Stimulated activated memory B cell treated with anti-CD40 and anti-IgM and Interleukin-4, amounts not matched to agents 10 μg/mL and 1 μg/mL and 100 μg/mL, for 72 hours (primary cell): ENCODE measurements around the gene MYO10.

ENCODE experiments used
- ATAC-seq: fragments of 150-1000 bp; cut with Tn5 transposase; 2 replicates; pipeline ENCODE4 v1.10.0; 2021
- H3K27ac Mint-ChIP-seq: one replicate; pipeline ENCODE4 v1.8.0; 2022; ENCODE audit warnings: mild to moderate bottlenecking, mixed read lengths
- H3K27me3 Mint-ChIP-seq: one replicate; pipeline ENCODE4 v1.8.0; 2022; ENCODE audit warnings: mixed read lengths
- H3K36me3 Mint-ChIP-seq: one replicate; pipeline ENCODE4 v1.8.0; 2022; ENCODE audit warnings: mixed read lengths
- H3K4me1 Mint-ChIP-seq: one replicate; pipeline ENCODE4 v1.8.0; 2022; ENCODE audit warnings: mixed read lengths
- H3K4me3 Mint-ChIP-seq: one replicate; pipeline ENCODE4 v1.8.0; 2022; ENCODE audit warnings: mild to moderate bottlenecking, moderate library complexity, mixed read lengths
- H3K9me3 Mint-ChIP-seq: one replicate; pipeline ENCODE4 v1.8.0; 2022; ENCODE audit warnings: mixed read lengths

MYO10 gene

DNA sequence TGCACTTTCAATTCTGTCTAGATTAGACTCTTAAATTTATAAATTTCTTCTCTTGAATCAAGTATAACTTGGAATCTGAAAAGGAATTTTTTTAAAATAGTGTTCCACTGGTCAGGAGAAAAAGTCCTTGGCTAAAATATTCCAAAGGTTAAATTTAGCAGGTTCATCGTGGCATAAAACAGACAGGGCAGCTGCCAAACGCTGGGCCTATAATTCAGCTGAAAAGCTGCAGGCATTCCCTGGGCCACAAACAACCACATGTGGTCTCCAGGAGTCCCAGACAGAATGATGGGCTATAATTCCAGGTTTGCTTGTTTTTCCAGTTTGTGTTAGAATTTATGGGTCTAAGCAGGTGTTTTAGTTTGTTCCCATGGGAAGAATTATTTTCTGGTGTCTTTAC, 248.2 kb downstream of the MYO10 start:
- H3K36me3 Mint-ChIP-seq: no peaks in the 10 kb centered on the region
- no peak overlapping the region for H3K27ac Mint-ChIP-seq
- no peak for ATAC-seq
- no peaks in the 10 kb centered on the region for H3K27me3 Mint-ChIP-seq
- H3K4me1 Mint-ChIP-seq: no peaks in the 10 kb centered on the region
- H3K9me3 Mint-ChIP-seq: no peaks in the 10 kb centered on the region
- H3K4me3 Mint-ChIP-seq: no peak overlapping the region

DNA sequence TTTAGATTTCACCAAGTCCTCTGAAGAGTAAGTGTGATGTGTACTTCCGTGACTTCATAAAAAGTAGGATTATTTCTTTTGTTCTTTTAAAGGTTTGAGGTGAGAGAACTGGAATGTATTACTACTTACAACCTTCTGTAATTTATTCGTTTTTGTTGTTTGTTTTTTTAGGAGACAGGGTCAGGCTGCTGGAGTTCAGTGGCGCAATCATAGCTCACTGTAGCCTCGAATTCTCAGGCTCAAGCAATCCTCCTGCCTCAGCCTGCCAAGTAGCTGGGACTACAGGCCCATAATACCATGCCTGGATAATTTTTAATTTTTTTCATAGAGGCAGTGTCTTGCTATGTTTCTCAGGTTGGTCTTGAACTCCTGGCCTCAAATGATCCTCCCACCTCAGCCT, 251.0 kb downstream of the MYO10 start:
- no peak for ATAC-seq
- no peaks in the 10 kb centered on the region for H3K9me3 Mint-ChIP-seq
- no peaks in the 10 kb centered on the region for H3K27me3 Mint-ChIP-seq
- H3K36me3 Mint-ChIP-seq: no peaks in the 10 kb centered on the region
- no peak overlapping the region for H3K4me3 Mint-ChIP-seq
- H3K4me1 Mint-ChIP-seq: no peaks in the 10 kb centered on the region
- no peak overlapping the region for H3K27ac Mint-ChIP-seq

DNA sequence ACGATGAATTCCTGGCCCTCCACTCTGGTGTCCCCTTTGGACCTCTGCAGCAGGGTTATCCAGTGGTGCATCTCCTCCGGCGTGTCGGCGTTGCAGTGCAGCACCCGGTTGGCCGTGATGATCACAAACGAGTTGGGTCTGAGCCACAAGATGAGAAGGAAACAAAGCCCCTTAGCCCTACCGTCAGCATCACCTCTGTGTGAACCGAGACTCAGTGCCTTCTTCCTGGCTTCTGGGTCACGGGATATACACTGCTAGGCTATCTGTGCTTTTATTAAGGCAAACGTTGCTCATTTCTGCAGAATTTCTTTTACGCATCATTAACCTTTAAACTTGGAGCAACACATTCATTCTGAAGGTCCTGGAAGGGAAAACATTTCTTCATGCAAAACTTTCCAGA, 254.2 kb downstream of the MYO10 start:
- Mint-ChIP-seq H3K27me3 (no peaks in the 10 kb centered on the region), H3K27ac (no peak overlapping the region), H3K9me3 (no peaks in the 10 kb centered on the region), H3K36me3 (no peaks in the 10 kb centered on the region), H3K4me3 (no peak overlapping the region), H3K4me1 (no peaks in the 10 kb centered on the region)
- no peak for ATAC-seq

DNA sequence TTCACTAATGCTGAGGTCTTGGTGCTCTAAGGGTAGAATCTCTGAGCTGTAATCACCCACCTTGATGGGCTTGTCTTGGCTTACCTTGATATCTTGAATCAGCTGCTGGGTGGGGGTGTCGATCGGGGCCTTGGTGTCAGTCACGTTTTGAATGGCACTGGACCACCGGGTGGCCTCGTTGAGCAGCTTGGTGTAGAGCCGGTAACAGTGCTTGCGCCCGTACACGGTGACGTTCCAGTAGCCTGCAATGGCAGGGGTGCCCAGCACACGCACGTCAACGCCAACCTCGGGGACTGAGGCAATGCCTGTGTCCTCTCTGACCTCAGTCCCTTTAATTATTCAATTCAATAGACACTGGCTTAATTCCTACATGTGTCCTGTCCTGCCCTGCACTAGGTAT, 256.2 kb downstream of the MYO10 start:
- Mint-ChIP-seq H3K27ac (no peak overlapping the region), H3K4me3 (no peak overlapping the region), H3K27me3 (no peaks in the 10 kb centered on the region), H3K9me3 (peaks cover 2% of the 10 kb centered on the region), H3K36me3 (no peaks in the 10 kb centered on the region), H3K4me1 (no peaks in the 10 kb centered on the region)
- no peak for ATAC-seq

DNA sequence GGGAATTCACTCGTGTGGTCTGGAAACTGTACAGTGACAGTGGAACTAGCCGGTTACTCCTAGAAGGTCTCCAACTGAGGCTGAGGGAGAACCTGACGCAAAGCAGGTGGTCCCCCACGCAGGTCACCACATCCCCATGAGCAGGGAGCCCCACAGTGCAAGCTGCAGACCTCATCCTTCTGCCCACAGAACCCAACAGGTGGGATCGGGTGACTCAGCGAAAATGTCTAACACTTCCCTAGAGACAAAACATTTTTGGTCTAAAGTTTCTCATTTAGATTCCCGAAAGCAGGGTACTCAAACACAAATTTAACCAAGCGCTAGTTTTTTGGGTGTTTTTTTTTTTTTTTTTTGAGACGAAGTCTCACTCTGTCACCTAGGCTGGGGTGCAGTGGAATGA, 256.9 kb downstream of the MYO10 start:
- no peaks in the 10 kb centered on the region for H3K36me3 Mint-ChIP-seq
- no peak overlapping the region for H3K27ac Mint-ChIP-seq
- ATAC-seq: no peak
- peaks cover 2% of the 10 kb centered on the region for H3K9me3 Mint-ChIP-seq
- no peak overlapping the region for H3K4me3 Mint-ChIP-seq
- no peaks in the 10 kb centered on the region for H3K27me3 Mint-ChIP-seq
- H3K4me1 Mint-ChIP-seq: no peaks in the 10 kb centered on the region

DNA sequence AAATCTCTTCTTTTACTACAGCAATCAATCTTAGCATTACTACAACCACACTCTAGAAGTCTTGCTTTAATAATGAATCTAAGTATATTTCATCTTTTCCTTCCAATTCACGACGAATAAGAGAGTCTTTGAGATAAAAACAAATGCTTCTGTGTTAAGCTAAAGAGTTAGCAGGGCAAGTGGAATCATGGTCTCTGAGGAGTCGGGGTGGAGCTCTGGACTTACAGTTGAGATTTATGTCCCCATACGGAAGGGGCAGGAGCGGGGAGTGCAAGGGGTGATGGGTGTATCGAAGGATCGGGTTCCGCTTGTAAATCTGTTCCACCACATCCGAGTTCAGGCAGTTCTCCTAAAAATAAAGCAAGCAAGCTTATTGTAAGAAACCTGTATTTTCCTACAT, 260.3 kb downstream of the MYO10 start:
- Mint-ChIP-seq H3K4me1 (no peaks in the 10 kb centered on the region), H3K36me3 (no peaks in the 10 kb centered on the region), H3K9me3 (peaks cover 2% of the 10 kb centered on the region), H3K27me3 (no peaks in the 10 kb centered on the region), H3K4me3 (no peak overlapping the region), H3K27ac (no peak overlapping the region)
- ATAC-seq: no peak

DNA sequence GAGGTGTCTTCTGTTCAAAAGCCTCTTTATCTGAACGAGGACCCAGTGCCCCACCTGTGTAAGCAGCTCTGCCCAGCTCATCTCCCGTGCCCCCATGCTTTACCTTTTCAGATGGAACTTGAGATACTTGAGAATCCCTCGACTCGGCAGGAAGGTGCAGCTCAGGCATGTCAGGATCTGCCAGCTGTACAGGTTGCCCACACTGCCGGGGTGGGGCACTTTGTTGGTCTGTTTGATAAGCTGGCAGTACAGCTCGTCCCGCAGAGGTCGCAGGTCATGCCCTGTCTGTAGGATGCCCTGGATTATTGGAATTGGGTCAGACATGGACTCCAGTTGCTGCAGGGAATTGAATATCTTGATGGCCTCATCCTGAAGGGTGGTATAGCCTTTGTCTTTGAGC, 261.3 kb downstream of the MYO10 start:
- H3K36me3 Mint-ChIP-seq: no peaks in the 10 kb centered on the region
- no peaks in the 10 kb centered on the region for H3K27me3 Mint-ChIP-seq
- H3K4me1 Mint-ChIP-seq: no peaks in the 10 kb centered on the region
- no peak for ATAC-seq
- H3K4me3 Mint-ChIP-seq: no peak overlapping the region
- no peak overlapping the region for H3K27ac Mint-ChIP-seq
- H3K9me3 Mint-ChIP-seq: peaks cover 2% of the 10 kb centered on the region

DNA sequence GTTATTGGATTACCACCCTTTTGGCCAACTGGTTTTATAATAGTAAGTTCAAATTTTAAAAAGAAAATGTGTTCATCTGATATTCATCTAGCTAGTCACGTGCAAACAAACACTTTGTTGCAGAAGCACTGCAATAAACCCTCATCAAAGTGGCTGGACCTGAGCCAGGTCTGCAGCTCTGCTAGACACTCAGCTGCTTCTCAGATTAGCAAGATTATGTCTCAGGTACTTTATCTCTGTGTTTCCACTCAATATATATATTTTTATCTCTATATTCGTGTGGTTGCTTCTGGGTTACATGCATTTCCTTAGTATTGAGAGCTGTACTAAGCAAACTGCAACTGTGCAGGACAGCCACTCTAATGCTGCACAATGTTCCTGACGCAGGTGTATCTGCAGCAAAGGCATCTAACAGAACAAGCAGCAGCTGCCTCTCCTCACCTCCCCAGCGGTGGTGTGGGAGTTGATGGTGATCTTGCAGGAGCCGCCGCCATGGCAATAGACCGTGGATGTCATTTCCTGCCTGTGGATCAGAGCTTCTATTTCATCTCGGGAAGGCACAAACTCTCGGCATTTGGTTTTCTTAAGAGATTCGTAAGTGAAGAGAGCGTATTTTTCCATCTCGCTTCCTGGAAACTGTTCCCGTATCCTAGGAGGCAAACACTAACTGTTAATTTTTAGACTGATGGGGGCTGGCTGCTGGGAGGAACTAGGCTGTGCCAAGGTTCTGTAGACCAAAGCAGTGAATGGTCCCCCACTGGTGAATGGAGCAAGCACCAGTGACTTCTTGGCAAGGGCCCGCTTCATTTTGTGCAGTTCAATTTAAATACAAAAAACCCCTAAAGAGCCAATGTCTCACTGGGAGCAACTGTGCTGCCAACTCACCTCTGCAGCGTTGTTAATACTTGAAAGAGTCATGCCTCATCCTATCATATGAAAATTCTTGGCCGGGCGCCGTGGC, 262.6 kb downstream of the MYO10 start:
- Mint-ChIP-seq H3K27me3 (no peaks in the 10 kb centered on the region), H3K36me3 (no peaks in the 10 kb centered on the region), H3K27ac (no peak overlapping the region), H3K4me1 (no peaks in the 10 kb centered on the region), H3K4me3 (no peak overlapping the region), H3K9me3 (peaks cover 2% of the 10 kb centered on the region)
- ATAC-seq: no peak

DNA sequence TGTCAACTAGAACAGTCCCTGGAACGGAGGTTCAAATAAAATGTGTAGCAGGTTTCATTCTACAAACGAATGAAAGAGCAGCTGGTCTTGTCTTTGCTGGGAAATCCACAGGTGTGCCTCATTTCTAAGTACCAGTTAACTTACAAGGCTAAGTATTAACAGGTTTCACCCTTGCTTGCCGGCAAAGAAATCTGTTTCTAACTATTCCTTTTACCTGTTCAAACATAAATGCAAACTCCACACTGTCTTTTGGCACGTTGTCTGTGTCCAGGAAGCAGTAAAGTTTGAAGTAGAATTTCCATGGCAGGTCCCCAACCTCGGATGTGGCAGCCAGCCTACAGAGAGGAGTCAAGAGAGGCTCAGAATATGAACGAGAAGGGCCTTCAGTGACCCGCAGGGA, 264.9 kb downstream of the MYO10 start:
- Mint-ChIP-seq H3K36me3 (no peaks in the 10 kb centered on the region), H3K4me1 (no peaks in the 10 kb centered on the region), H3K27ac (no peak overlapping the region), H3K27me3 (no peaks in the 10 kb centered on the region), H3K4me3 (no peak overlapping the region), H3K9me3 (peaks cover 2% of the 10 kb centered on the region)
- no peak for ATAC-seq

DNA sequence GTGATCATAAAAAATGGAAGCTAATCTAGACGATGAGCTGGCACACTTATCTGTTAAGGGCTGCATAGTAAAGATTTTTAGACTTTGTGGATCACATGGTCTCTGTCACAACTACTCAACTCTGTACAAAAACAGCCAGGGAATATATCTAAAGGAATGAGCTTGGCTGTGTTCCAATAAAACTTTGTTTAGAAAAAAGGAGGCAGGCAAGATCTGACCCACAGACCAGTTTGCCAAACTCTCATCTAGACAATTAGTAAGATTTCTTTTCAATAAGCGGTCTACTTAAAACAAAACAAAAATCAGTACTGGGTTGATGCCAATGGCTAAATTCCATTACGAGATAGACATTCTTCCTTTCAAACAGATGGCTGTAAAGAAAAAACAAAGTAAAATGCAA, 266.3 kb downstream of the MYO10 start:
- Mint-ChIP-seq H3K4me1 (no peaks in the 10 kb centered on the region), H3K27ac (no peak overlapping the region), H3K9me3 (no peaks in the 10 kb centered on the region)

DNA sequence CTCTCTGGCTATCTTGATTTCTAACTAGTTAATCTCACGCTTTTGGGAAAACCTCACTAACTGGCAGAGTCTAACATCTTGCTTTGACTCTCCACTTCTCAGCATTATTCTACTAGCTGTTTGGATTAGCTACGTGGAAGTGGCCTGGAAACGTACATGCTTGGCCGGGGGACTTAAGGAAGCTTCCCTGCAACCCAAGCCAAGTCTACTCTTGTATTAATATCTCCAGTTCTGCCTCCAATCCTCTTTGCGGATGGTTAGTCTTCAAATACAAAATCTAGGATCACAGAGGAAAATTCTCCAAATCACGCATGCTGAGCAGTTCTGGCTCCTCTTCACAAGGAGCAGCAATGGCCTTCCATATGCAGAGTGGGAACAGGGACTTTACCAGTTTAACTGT, 267.5 kb downstream of the MYO10 start:
- H3K27ac Mint-ChIP-seq: no peak overlapping the region
- no peak for ATAC-seq
- no peaks in the 10 kb centered on the region for H3K27me3 Mint-ChIP-seq
- H3K36me3 Mint-ChIP-seq: no peaks in the 10 kb centered on the region
- no peaks in the 10 kb centered on the region for H3K4me1 Mint-ChIP-seq
- H3K4me3 Mint-ChIP-seq: no peak overlapping the region
- H3K9me3 Mint-ChIP-seq: no peaks in the 10 kb centered on the region

More for the DNA sequence above, 266.3 kb downstream of the MYO10 start:
- Mint-ChIP-seq H3K36me3 (no peaks in the 10 kb centered on the region), H3K4me3 (no peak overlapping the region), H3K27me3 (no peaks in the 10 kb centered on the region)
- no peak for ATAC-seq

DNA sequence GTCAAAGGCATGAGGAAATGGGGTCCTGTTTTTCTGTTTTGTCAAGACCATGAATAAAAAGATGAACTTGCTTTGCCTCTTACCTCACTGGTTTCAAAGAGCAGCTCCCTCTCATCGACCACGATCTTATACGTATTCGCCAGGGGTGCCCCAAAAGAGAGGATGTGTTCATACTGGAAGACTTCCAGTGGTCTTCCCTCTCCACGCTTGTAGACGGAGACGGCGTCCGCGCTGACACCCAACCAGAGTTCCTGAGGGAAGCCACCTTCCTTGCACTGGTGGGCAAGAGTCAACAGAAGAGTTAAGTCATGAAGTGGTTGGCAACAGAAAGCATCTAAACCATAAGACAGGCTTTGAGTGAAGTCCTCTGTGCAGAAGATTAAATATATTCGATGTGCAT, 267.9 kb downstream of the MYO10 start:
- Mint-ChIP-seq H3K4me3 (no peak overlapping the region), H3K4me1 (no peaks in the 10 kb centered on the region), H3K36me3 (no peaks in the 10 kb centered on the region), H3K27me3 (no peaks in the 10 kb centered on the region), H3K27ac (no peak overlapping the region), H3K9me3 (no peaks in the 10 kb centered on the region)
- no peak for ATAC-seq

DNA sequence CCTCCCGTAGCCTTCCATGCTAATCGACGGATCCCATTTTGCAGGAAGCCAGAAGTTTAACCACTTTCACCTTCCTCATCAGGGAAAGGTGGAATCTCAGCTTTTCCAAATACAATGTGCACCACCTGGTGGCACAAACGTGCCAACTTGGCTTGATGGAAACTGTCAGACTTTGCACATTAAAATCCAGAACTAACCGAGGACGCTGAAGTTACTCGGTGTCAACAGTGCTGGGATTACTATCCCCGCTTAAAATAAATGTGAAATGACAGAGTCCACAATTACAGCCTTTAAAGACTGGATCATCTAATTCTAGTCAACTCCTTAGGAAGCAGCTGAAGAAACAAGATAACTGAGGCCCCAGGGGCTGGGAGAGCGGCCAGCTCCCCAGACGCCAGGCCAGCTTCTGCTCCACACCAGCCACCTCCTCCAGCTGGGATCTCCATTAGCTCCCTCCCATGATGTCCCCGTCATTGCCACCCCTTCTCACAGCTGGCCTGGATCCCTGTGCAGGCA, 269.1 kb downstream of the MYO10 start:
- Mint-ChIP-seq H3K27me3 (no peaks in the 10 kb centered on the region), H3K4me3 (no peak overlapping the region), H3K4me1 (no peaks in the 10 kb centered on the region), H3K9me3 (no peaks in the 10 kb centered on the region), H3K36me3 (no peaks in the 10 kb centered on the region), H3K27ac (no peak overlapping the region)
- no peak for ATAC-seq

DNA sequence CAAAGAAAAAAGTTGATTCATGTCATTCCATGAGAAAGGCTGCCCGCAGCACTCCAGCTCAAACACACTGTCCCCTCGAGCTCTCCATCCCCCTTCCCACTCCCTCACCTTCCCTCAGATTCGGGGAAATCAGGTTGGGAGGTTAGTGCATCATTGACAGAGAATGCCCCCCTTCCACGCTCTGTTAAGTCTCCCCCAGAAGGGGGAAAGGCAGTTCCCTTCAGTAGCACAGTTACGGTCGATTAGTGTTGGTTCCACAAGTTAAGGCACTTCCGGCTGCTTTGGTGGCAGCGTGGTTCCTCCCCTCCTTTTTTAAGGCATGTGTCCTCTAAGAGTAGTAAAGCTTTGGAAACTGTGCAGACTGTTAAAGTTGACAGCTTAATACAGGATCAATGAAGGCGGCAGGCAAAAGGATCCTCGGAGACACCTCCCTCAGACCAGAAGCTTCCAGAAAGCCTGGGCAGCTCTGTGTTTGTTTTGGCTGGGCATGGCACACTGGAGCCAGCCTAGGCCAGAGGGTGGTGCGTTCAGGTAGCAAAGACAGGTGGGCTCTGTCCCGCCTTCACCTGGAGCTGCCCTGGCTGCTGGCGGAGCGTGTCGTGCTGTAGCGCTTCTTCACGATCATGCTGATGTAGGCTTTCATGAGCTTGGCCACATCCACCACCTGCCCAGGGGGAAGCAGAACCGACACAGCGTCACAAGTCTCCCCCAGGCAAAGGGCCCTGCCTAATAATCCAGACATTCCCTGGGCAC, 269.8 kb downstream of the MYO10 start:
- Mint-ChIP-seq H3K9me3 (no peaks in the 10 kb centered on the region), H3K27me3 (no peaks in the 10 kb centered on the region), H3K27ac (no peak overlapping the region), H3K4me3 (no peak overlapping the region), H3K36me3 (no peaks in the 10 kb centered on the region), H3K4me1 (no peaks in the 10 kb centered on the region)
- ATAC-seq: no peak

DNA sequence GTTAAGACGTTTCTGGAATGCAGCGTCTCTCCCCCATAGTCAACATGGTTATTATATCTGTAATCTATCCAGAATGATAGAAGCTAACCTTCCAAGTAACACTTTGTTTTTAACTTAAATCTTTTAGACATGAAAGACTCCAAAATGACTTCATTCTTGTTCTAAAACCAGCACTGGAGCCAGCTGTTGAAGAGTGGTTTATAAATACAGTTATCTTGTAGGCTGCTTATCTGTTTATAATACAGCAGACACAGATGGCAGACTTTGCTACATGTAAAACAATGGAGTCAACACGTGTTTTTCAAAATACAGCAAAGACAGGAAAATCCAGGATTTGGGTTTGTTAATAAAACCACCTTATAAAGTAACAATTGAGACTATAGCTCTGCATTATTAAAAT, 270.5 kb downstream of the MYO10 start:
- Mint-ChIP-seq H3K9me3 (no peaks in the 10 kb centered on the region), H3K4me3 (no peak overlapping the region), H3K36me3 (no peaks in the 10 kb centered on the region), H3K27ac (no peak overlapping the region), H3K4me1 (no peaks in the 10 kb centered on the region), H3K27me3 (no peaks in the 10 kb centered on the region)
- ATAC-seq: no peak

DNA sequence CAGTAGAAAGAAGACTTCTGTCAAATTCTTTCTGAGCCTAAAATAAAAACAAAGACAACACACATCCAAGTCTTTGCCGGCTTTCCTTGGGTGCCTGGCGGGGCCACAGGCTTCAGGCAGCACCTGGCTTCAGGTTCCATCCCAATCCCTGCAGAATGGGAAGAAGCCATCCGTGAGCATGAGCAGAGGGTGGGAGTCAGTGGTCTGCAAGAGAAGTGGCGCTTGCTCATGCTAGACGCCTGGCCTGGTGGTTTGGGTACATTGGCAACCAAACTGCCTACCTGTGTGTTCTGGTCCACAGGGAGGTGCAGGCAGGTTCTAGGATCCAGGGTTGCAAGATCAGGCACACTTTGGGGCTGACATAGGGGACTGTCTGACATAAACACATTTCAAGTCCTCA, 271.7 kb downstream of the MYO10 start:
- Mint-ChIP-seq H3K36me3 (no peaks in the 10 kb centered on the region), H3K9me3 (no peaks in the 10 kb centered on the region), H3K4me3 (no peak overlapping the region), H3K27ac (no peak overlapping the region), H3K4me1 (no peaks in the 10 kb centered on the region), H3K27me3 (no peaks in the 10 kb centered on the region)
- no peak for ATAC-seq
